GM12878 (cell line): ENCODE data around the gene B4GALT1. TPM values are rescaled to one million over a fixed set of nuclear protein-coding genes. Genes with fewer than 3 reads are reported as not detected.

ENCODE experiments used
- polyA plus RNA-seq, 11 experiments: library from polyadenylated mRNA; depleted of rRNA in 4 of 11; unstranded in 6 of 11; stranded (reverse) in 5 of 11; fragments of >200 nt; fragmentation: Nextera tagmentation in 4 of 11; fragmentation: Illumina TruSeq in 1 of 11; extraction: Ambion mirVana in 4 of 11; extraction: Trizol in 1 of 11; gene quantifications; 1 replicate in 1 of 11; 2 replicates in 10 of 11; pipeline versions ENCODE4 v1.2.1 to v1.2.3, GENCODE V29; 2011 to 2016; ENCODE audit warnings: inconsistent platforms in 2 of 11, missing spikeins in 2 of 11, low read depth in 1 of 11
- small RNA-seq: library from RNA; depleted of rRNA; stranded (forward); fragments of <200 nt; gene quantifications from one replicate; pipeline ENCODE3, GENCODE V24; 2014
- total RNA-seq, 4 experiments: library from RNA; depleted of rRNA in 3 of 4; stranded (reverse); fragments of >200 nt in 3 of 4; fragmentation: Illumina TruSeq in 1 of 4; extraction: Trizol in 1 of 4; gene quantifications; 2 replicates each; pipeline versions ENCODE4 v1.2.1 to v1.2.3, GENCODE V29; 2013 to 2021

Gene B4GALT1
- total and polyA plus RNA-seq, 10 of the 15 experiments (the other 5 are each of a cell fraction or from before 2014, with no cell fraction given) = 12.7 to 79.0 (median 41.0) TPM

Small RNA genes lying within 50 kb of the gene (small RNA-seq; reads per million reads assigned to genes)
- not detected for gene RNU4ATAC15P

Other genes with a start within 250 kb of the B4GALT1 start
Only the 7 nearest of the 8 such genes appear.
- gene APTX, start 165.7 kb downstream of the B4GALT1 start, total RNA-seq (2014; rRNA removed) = 45.1 and 51.6 TPM in 2 replicates
- gene APTX, start 165.7 kb downstream of the B4GALT1 start, total RNA-seq (2014; rRNA removed; fragmentation: Illumina TruSeq; extraction: Trizol) = 50.6 and 54.9 TPM in 2 replicates
- gene APTX, start 165.7 kb downstream of the B4GALT1 start, total RNA-seq (2021) = 37.7 and 40.9 TPM in 2 replicates
- gene APTX, start 165.7 kb downstream of the B4GALT1 start, polyA plus RNA-seq (2011; rRNA removed) = 56.6 and 70.7 TPM in 2 replicates
- gene APTX, start 165.7 kb downstream of the B4GALT1 start, polyA plus RNA-seq (2014; fragmentation: Illumina TruSeq; extraction: Trizol) = 58.3 and 70.1 TPM in 2 replicates
- gene APTX, start 165.7 kb downstream of the B4GALT1 start, polyA plus RNA-seq (2014; fragmentation: Nextera tagmentation; extraction: Ambion mirVana) = 10 to 100 TPM; 73.9 to 74.8 TPM
- gene APTX, start 165.7 kb downstream of the B4GALT1 start, polyA plus RNA-seq (2014; rRNA removed) = 44.8 and 54.1 TPM in 2 replicates
- 10 to 100 TPM; 81.7 to 87.0 TPM for gene APTX, start 165.7 kb downstream of the B4GALT1 start, polyA plus RNA-seq (2016; fragmentation: Nextera tagmentation; extraction: Ambion mirVana)
- gene DNAJA1, start 142.1 kb downstream of the B4GALT1 start, total RNA-seq (2014; rRNA removed) = 69.7 and 77.9 TPM in 2 replicates
- gene DNAJA1, start 142.1 kb downstream of the B4GALT1 start, total RNA-seq (2014; rRNA removed; fragmentation: Illumina TruSeq; extraction: Trizol) = 135 and 143 TPM in 2 replicates
- 105 and 109 TPM in 2 replicates for gene DNAJA1, start 142.1 kb downstream of the B4GALT1 start, total RNA-seq (2021)
- gene DNAJA1, start 142.1 kb downstream of the B4GALT1 start, polyA plus RNA-seq (2011; rRNA removed) = 206 and 243 TPM in 2 replicates
- gene DNAJA1, start 142.1 kb downstream of the B4GALT1 start, polyA plus RNA-seq (2014; fragmentation: Illumina TruSeq; extraction: Trizol) = 171 and 195 TPM in 2 replicates
- gene DNAJA1, start 142.1 kb downstream of the B4GALT1 start, polyA plus RNA-seq (2014; fragmentation: Nextera tagmentation; extraction: Ambion mirVana) = 100 to 1,000 TPM; 115 to 149 TPM
- 98.8 and 114 TPM in 2 replicates for gene DNAJA1, start 142.1 kb downstream of the B4GALT1 start, polyA plus RNA-seq (2014; rRNA removed)
- gene DNAJA1, start 142.1 kb downstream of the B4GALT1 start, polyA plus RNA-seq (2016; fragmentation: Nextera tagmentation; extraction: Ambion mirVana) = 100 to 1,000 TPM; 160 to 162 TPM
- gene SMU1, start 90.7 kb downstream of the B4GALT1 start, total RNA-seq (2014; rRNA removed) = 22.8 and 26.6 TPM in 2 replicates
- gene SMU1, start 90.7 kb downstream of the B4GALT1 start, total RNA-seq (2014; rRNA removed; fragmentation: Illumina TruSeq; extraction: Trizol) = 33.4 and 34.6 TPM in 2 replicates
- 19.7 and 20.4 TPM in 2 replicates for gene SMU1, start 90.7 kb downstream of the B4GALT1 start, total RNA-seq (2021)
- gene SMU1, start 90.7 kb downstream of the B4GALT1 start, polyA plus RNA-seq (2011; rRNA removed) = 21.1 and 27.5 TPM in 2 replicates
- 22.2 and 26.0 TPM in 2 replicates for gene SMU1, start 90.7 kb downstream of the B4GALT1 start, polyA plus RNA-seq (2014; fragmentation: Illumina TruSeq; extraction: Trizol)
- 10 to 100 TPM; 18.5 to 20.7 TPM for gene SMU1, start 90.7 kb downstream of the B4GALT1 start, polyA plus RNA-seq (2014; fragmentation: Nextera tagmentation; extraction: Ambion mirVana)
- gene SMU1, start 90.7 kb downstream of the B4GALT1 start, polyA plus RNA-seq (2014; rRNA removed) = 16.5 and 20.0 TPM in 2 replicates
- 10 to 100 TPM; 20.2 to 22.0 TPM for gene SMU1, start 90.7 kb downstream of the B4GALT1 start, polyA plus RNA-seq (2016; fragmentation: Nextera tagmentation; extraction: Ambion mirVana)
- not detected in 2 replicates for gene SPINK4, start 72.8 kb upstream of the B4GALT1 start, total RNA-seq (2014; rRNA removed)
- not detected in 2 replicates for gene SPINK4, start 72.8 kb upstream of the B4GALT1 start, total RNA-seq (2014; rRNA removed; fragmentation: Illumina TruSeq; extraction: Trizol)
- gene SPINK4, start 72.8 kb upstream of the B4GALT1 start, total RNA-seq (2021) = not detected in 2 replicates
- gene SPINK4, start 72.8 kb upstream of the B4GALT1 start, polyA plus RNA-seq (2011; rRNA removed) = not detected in 2 replicates
- not detected in 2 replicates for gene SPINK4, start 72.8 kb upstream of the B4GALT1 start, polyA plus RNA-seq (2014; fragmentation: Illumina TruSeq; extraction: Trizol)
- gene SPINK4, start 72.8 kb upstream of the B4GALT1 start, polyA plus RNA-seq (2014; fragmentation: Nextera tagmentation; extraction: Ambion mirVana) = not detected
- not detected in 2 replicates for gene SPINK4, start 72.8 kb upstream of the B4GALT1 start, polyA plus RNA-seq (2014; rRNA removed)
- gene SPINK4, start 72.8 kb upstream of the B4GALT1 start, polyA plus RNA-seq (2016; fragmentation: Nextera tagmentation; extraction: Ambion mirVana) = not detected
- 46.3 and 50.0 TPM in 2 replicates for gene BAG1, start 97.4 kb upstream of the B4GALT1 start, total RNA-seq (2014; rRNA removed)
- 67.9 and 72.1 TPM in 2 replicates for gene BAG1, start 97.4 kb upstream of the B4GALT1 start, total RNA-seq (2014; rRNA removed; fragmentation: Illumina TruSeq; extraction: Trizol)
- 120 and 121 TPM in 2 replicates for gene BAG1, start 97.4 kb upstream of the B4GALT1 start, total RNA-seq (2021)
- gene BAG1, start 97.4 kb upstream of the B4GALT1 start, polyA plus RNA-seq (2011; rRNA removed) = 43.9 and 54.3 TPM in 2 replicates
- 60.8 and 65.6 TPM in 2 replicates for gene BAG1, start 97.4 kb upstream of the B4GALT1 start, polyA plus RNA-seq (2014; fragmentation: Illumina TruSeq; extraction: Trizol)
- 10 to 100 TPM; 11.6 to 43.8 TPM for gene BAG1, start 97.4 kb upstream of the B4GALT1 start, polyA plus RNA-seq (2014; fragmentation: Nextera tagmentation; extraction: Ambion mirVana)
- 107 and 115 TPM in 2 replicates for gene BAG1, start 97.4 kb upstream of the B4GALT1 start, polyA plus RNA-seq (2014; rRNA removed)
- gene BAG1, start 97.4 kb upstream of the B4GALT1 start, polyA plus RNA-seq (2016; fragmentation: Nextera tagmentation; extraction: Ambion mirVana) = 100 to 1,000 TPM; 120 to 135 TPM
- 40.3 and 55.7 TPM in 2 replicates for gene CHMP5, start 97.7 kb upstream of the B4GALT1 start, total RNA-seq (2014; rRNA removed)
- gene CHMP5, start 97.7 kb upstream of the B4GALT1 start, total RNA-seq (2014; rRNA removed; fragmentation: Illumina TruSeq; extraction: Trizol) = 68.7 and 75.7 TPM in 2 replicates
- gene CHMP5, start 97.7 kb upstream of the B4GALT1 start, total RNA-seq (2021) = 50.6 and 56.7 TPM in 2 replicates
- gene CHMP5, start 97.7 kb upstream of the B4GALT1 start, polyA plus RNA-seq (2011; rRNA removed) = 179 and 312 TPM in 2 replicates
- gene CHMP5, start 97.7 kb upstream of the B4GALT1 start, polyA plus RNA-seq (2014; fragmentation: Illumina TruSeq; extraction: Trizol) = 79.0 and 91.5 TPM in 2 replicates
- gene CHMP5, start 97.7 kb upstream of the B4GALT1 start, polyA plus RNA-seq (2014; fragmentation: Nextera tagmentation; extraction: Ambion mirVana) = 100 to 1,000 TPM; 121 to 152 TPM
- 41.8 and 65.1 TPM in 2 replicates for gene CHMP5, start 97.7 kb upstream of the B4GALT1 start, polyA plus RNA-seq (2014; rRNA removed)
- gene CHMP5, start 97.7 kb upstream of the B4GALT1 start, polyA plus RNA-seq (2016; fragmentation: Nextera tagmentation; extraction: Ambion mirVana) = 10 to 100 TPM; 78.3 to 83.8 TPM
- gene NFX1, start 123.2 kb upstream of the B4GALT1 start, total RNA-seq (2014; rRNA removed) = 31.7 and 33.0 TPM in 2 replicates
- 32.4 and 33.8 TPM in 2 replicates for gene NFX1, start 123.2 kb upstream of the B4GALT1 start, total RNA-seq (2014; rRNA removed; fragmentation: Illumina TruSeq; extraction: Trizol)
- 32.6 and 37.7 TPM in 2 replicates for gene NFX1, start 123.2 kb upstream of the B4GALT1 start, total RNA-seq (2021)
- gene NFX1, start 123.2 kb upstream of the B4GALT1 start, polyA plus RNA-seq (2011; rRNA removed) = 43.6 and 44.2 TPM in 2 replicates
- 44.4 and 46.0 TPM in 2 replicates for gene NFX1, start 123.2 kb upstream of the B4GALT1 start, polyA plus RNA-seq (2014; fragmentation: Illumina TruSeq; extraction: Trizol)
- gene NFX1, start 123.2 kb upstream of the B4GALT1 start, polyA plus RNA-seq (2014; fragmentation: Nextera tagmentation; extraction: Ambion mirVana) = 10 to 100 TPM; 11.9 to 18.6 TPM
- 33.0 and 34.6 TPM in 2 replicates for gene NFX1, start 123.2 kb upstream of the B4GALT1 start, polyA plus RNA-seq (2014; rRNA removed)
- 10 to 100 TPM; 42.6 to 45.1 TPM for gene NFX1, start 123.2 kb upstream of the B4GALT1 start, polyA plus RNA-seq (2016; fragmentation: Nextera tagmentation; extraction: Ambion mirVana)